Vagina (tissue), 2 donors: ENCODE results near the gene TRIM7. TPM values are rescaled to one million over a fixed set of nuclear protein-coding genes. Genes with fewer than 3 reads are reported as not detected.
A peak's percentile ranks its signal among the peaks of the same experiment; 100 is the strongest.
"Not testable (repeated sequence)": the region's sequence is repeated elsewhere in the genome, so short reads cannot be mapped to it uniquely, and the experiment has no call there.

Source experiments
- DNase-seq, 2 donors: peaks; one replicate each; pipeline ENCODE4 v3.0.0-alpha.2; 2017; ENCODE audit errors: extremely low spot score in 2 of 2
- H3K27ac ChIP-seq: fragments of 200-600 bp; sonication (generic); one replicate; pipeline ENCODE4 v1.5.1; 2019
- H3K27me3 ChIP-seq: fragments of 200-600 bp; sonication (generic); one replicate; pipeline ENCODE4 v1.5.1; 2019
- H3K36me3 ChIP-seq, 2 donors: fragments of 200-600 bp; sonication (generic); one replicate each; pipeline ENCODE4 v1.5.1; 2017 to 2019
- H3K4me1 ChIP-seq: fragments of 200-600 bp; sonication (generic); one replicate; pipeline ENCODE4 v1.5.1; 2019
- H3K4me3 ChIP-seq, 2 donors: fragments of 200-600 bp; sonication (generic); 1 replicate in 1 of 2; 2 replicates in 1 of 2; pipeline ENCODE4 v1.5.1; 2016 to 2019
- H3K9me3 ChIP-seq: fragments of 200-600 bp; sonication (generic); one replicate; pipeline ENCODE4 v1.5.1; 2019
- POLR2A ChIP-seq, 2 donors: fragments of 450-650 bp; IDR thresholded peaks; one replicate each; pipeline ENCODE4 v1.6.1; 2017; ENCODE audit warnings: antibody characterized with exemption in 2 of 2, mild to moderate bottlenecking in 2 of 2, moderate library complexity in 2 of 2
- POLR2AphosphoS5 ChIP-seq, 2 donors: sonication (generic); formaldehyde crosslinking; IDR thresholded peaks; one replicate each; pipeline ENCODE4 v1.9.0; 2017; ENCODE audit warnings: antibody characterized with exemption in 2 of 2, mild to moderate bottlenecking in 2 of 2, low read depth in 1 of 2; ENCODE audit not compliant: insufficient read depth in 1 of 2
- intact Hi-C: fragments of 100-400 bp; cut with DNase I; formaldehyde crosslinking; loops from one replicate; pipeline ENCODE4 v1.15.1; 2023
- total RNA-seq: library from RNA; depleted of rRNA; stranded (reverse); fragments of >200 nt; gene quantifications from one replicate; pipeline ENCODE4 v1.2.3, GENCODE V29; 2016
- TF ChIP-seq, protein P1 (sequence below), 3 experiments: fragments of 450-650 bp in 2 of 3; fragments of 200-600 bp in 1 of 3; sonication (generic) in 1 of 3; IDR thresholded peaks; one replicate each; pipeline ENCODE4 v1.5.1; 2017 to 2019; ENCODE audit warnings: antibody characterized with exemption in 3 of 3, mild to moderate bottlenecking in 2 of 3, moderate library complexity in 2 of 3

Gene TRIM7
- total RNA-seq, 1 donor from 2014 or later: 21.6 TPM

- Histone ChIP-seq H3K36me3 (no peaks in the 10 kb centered on the region), H3K4me3 (no peak overlapping the region), H3K27ac (no peak overlapping the region), H3K4me1 (peaks cover 9% of the 10 kb centered on the region), H3K9me3 (no peaks in the 10 kb centered on the region), H3K27me3 (peaks cover 6% of the 10 kb centered on the region)
- DNase-seq: no peak
- intact Hi-C loops: no loop called here
- TF ChIP-seq POLR2AphosphoS5 (IDR thresholded peaks at IDR 0.05; ENCODE audit: insufficient read depth in 1 of 2, low read depth in 1 of 2) (no peak), POLR2A (IDR thresholded peaks at IDR 0.05) (no peak)
- TF ChIP-seq, protein P1, sequence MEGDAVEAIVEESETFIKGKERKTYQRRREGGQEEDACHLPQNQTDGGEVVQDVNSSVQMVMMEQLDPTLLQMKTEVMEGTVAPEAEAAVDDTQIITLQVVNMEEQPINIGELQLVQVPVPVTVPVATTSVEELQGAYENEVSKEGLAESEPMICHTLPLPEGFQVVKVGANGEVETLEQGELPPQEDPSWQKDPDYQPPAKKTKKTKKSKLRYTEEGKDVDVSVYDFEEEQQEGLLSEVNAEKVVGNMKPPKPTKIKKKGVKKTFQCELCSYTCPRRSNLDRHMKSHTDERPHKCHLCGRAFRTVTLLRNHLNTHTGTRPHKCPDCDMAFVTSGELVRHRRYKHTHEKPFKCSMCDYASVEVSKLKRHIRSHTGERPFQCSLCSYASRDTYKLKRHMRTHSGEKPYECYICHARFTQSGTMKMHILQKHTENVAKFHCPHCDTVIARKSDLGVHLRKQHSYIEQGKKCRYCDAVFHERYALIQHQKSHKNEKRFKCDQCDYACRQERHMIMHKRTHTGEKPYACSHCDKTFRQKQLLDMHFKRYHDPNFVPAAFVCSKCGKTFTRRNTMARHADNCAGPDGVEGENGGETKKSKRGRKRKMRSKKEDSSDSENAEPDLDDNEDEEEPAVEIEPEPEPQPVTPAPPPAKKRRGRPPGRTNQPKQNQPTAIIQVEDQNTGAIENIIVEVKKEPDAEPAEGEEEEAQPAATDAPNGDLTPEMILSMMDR (IDR thresholded peaks at IDR 0.05): no peak
These were observed 32.0 kb downstream of the TRIM7 start for GRCh38 chr5:181173027-181173419.

DNA sequence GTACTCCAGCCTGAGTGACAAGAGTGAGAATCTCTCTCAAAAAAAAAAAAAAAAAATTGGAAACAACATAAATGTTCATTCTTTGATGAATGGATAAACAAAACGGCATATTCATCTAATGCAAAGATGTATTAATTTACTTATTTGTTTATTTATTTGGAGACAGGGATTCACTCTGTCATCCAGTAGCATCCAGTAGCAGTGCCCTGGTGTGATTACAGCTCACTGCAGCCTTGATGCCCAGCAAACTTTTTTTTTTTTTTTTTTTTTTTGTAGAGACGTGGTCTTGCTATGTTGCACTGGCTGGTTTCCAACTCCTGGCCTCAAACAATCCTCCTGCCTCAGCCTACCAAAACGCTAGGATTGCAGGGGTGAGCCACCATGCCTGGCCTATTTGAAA lies 33.2 kb downstream of the TRIM7 start:
- Histone ChIP-seq H3K27me3 (peaks cover 6% of the 10 kb centered on the region), H3K4me1 (peaks cover 9% of the 10 kb centered on the region), H3K36me3 (no peaks in the 10 kb centered on the region), H3K4me3 (no peak overlapping the region), H3K9me3 (no peaks in the 10 kb centered on the region), H3K27ac (no peak overlapping the region)
- intact Hi-C loops: no loop called here
- no peak for DNase-seq
- TF ChIP-seq POLR2AphosphoS5 (IDR thresholded peaks at IDR 0.05; ENCODE audit: insufficient read depth in 1 of 2, low read depth in 1 of 2) (no peak), POLR2A (IDR thresholded peaks at IDR 0.05) (no peak)
- TF ChIP-seq, protein P1 (IDR thresholded peaks at IDR 0.05): no peak

GRCh38 chr5:181170996-181171395 lies 34.0 kb downstream of the TRIM7 start:
- Histone ChIP-seq H3K27me3 (peaks cover 6% of the 10 kb centered on the region), H3K9me3 (no peaks in the 10 kb centered on the region), H3K4me1 (peaks cover 9% of the 10 kb centered on the region), H3K36me3 (no peaks in the 10 kb centered on the region), H3K4me3 (no peak overlapping the region), H3K27ac (no peak overlapping the region)
- TF ChIP-seq, protein P1 (IDR thresholded peaks at IDR 0.05): no peak
- no peak for TF ChIP-seq POLR2AphosphoS5 (IDR thresholded peaks at IDR 0.05; ENCODE audit: insufficient read depth in 1 of 2, low read depth in 1 of 2)
- TF ChIP-seq POLR2A (IDR thresholded peaks at IDR 0.05): no peak
- DNase-seq: no peak
- intact Hi-C loops: no loop called here

- Histone ChIP-seq H3K36me3 (no peaks in the 10 kb centered on the region), H3K9me3 (no peaks in the 10 kb centered on the region), H3K27ac (no peak overlapping the region), H3K27me3 (peaks cover 6% of the 10 kb centered on the region), H3K4me3 (no peak overlapping the region), H3K4me1 (peaks cover 9% of the 10 kb centered on the region)
- no peak for DNase-seq
- intact Hi-C loops: no loop called here
- TF ChIP-seq POLR2A (IDR thresholded peaks at IDR 0.05) (no peak), POLR2AphosphoS5 (IDR thresholded peaks at IDR 0.05; ENCODE audit: insufficient read depth in 1 of 2, low read depth in 1 of 2) (no peak)
- TF ChIP-seq, protein P1 (IDR thresholded peaks at IDR 0.05): no peak
These were observed 34.7 kb downstream of the TRIM7 start for GRCh38 chr5:181170237-181170825.

GRCh38 chr5:181169459-181170236 lies 35.3 kb downstream of the TRIM7 start:
- intact Hi-C loops, H3K36me3 ChIP-seq, H3K9me3 ChIP-seq, H3K4me1 ChIP-seq, H3K27ac ChIP-seq, DNase-seq, H3K27me3 ChIP-seq: not testable (repeated sequence)
- peak overlapping the region in 1 of 2 donors; percentile 4 for H3K4me3 ChIP-seq
